Neural progenitor cell (in vitro differentiated cells): ENCODE measurements around the gene LRP1B. TPM values are rescaled to one million over a fixed set of nuclear protein-coding genes. Genes with fewer than 3 reads are reported as not detected.

Experiments used
- DNase-seq: peaks from one replicate; pipeline ENCODE4 v3.0.0-alpha.2; 2016; ENCODE audit warnings: low spot score
- H2AFZ ChIP-seq: fragments of 200-600 bp; sonication (generic); replicated peaks from 2 replicates; pipeline ENCODE4 v1.6.1; 2016; ENCODE audit warnings: antibody characterized with exemption
- H3F3A ChIP-seq: fragments of 200-600 bp; sonication (generic); 2 replicates; pipeline ENCODE4 v1.6.1; 2016; ENCODE audit warnings: antibody characterized with exemption, low read depth
- H3K27ac ChIP-seq: fragments of 200-600 bp; sonication (generic); 2 replicates; pipeline ENCODE4 v1.5.1; 2016; ENCODE audit warnings: mild to moderate bottlenecking
- H3K27me3 ChIP-seq: fragments of 200-600 bp; sonication (generic); 2 replicates; pipeline ENCODE4 v1.6.1; 2016; ENCODE audit warnings: mild to moderate bottlenecking, moderate library complexity
- H3K36me3 ChIP-seq: fragments of 200-600 bp; sonication (generic); 2 replicates; pipeline ENCODE4 v1.5.1; 2016
- H3K4me1 ChIP-seq: fragments of 200-600 bp; sonication (generic); 2 replicates; pipeline ENCODE4 v1.6.1; 2016; ENCODE audit warnings: mixed run types
- H3K4me2 ChIP-seq: fragments of 200-600 bp; sonication (generic); 2 replicates; pipeline ENCODE4 v1.6.1; 2016
- H3K4me3 ChIP-seq: fragments of 200-600 bp; sonication (generic); 2 replicates; pipeline ENCODE4 v1.5.1; 2016
- H3K79me2 ChIP-seq: fragments of 200-600 bp; sonication (generic); 2 replicates; pipeline ENCODE4 v1.6.1; 2016; ENCODE audit warnings: low read depth
- H3K9ac ChIP-seq: fragments of 200-600 bp; sonication (generic); 2 replicates; pipeline ENCODE4 v1.6.1; 2016
- H3K9me3 ChIP-seq: fragments of 200-600 bp; sonication (generic); 2 replicates; pipeline ENCODE4 v1.5.1; 2016; ENCODE audit warnings: low read depth
- H4K20me1 ChIP-seq: fragments of 200-600 bp; sonication (generic); 2 replicates; pipeline ENCODE4 v1.6.1; 2016; ENCODE audit warnings: low read depth
- H3K27ac Mint-ChIP-seq: 3 replicates; pipeline ENCODE4 v1.8.0; 2021; ENCODE audit warnings: mixed read lengths
- H3K27me3 Mint-ChIP-seq: 2 replicates; pipeline ENCODE4 v1.8.0; 2022; ENCODE audit warnings: low read depth, mild to moderate bottlenecking, inconsistent platforms, moderate library complexity, mixed read lengths; ENCODE audit not compliant: insufficient read depth
- H3K36me3 Mint-ChIP-seq: 3 replicates; pipeline ENCODE4 v1.8.0; 2021; ENCODE audit warnings: mixed read lengths
- H3K4me1 Mint-ChIP-seq: 3 replicates; pipeline ENCODE4 v1.8.0; 2021; ENCODE audit warnings: mixed read lengths
- H3K4me3 Mint-ChIP-seq: 3 replicates; pipeline ENCODE4 v1.8.0; 2021; ENCODE audit warnings: mild to moderate bottlenecking, moderate library complexity, mixed read lengths
- H3K9me3 Mint-ChIP-seq: 3 replicates; pipeline ENCODE4 v1.8.0; 2020; ENCODE audit warnings: mixed read lengths
- CTCF ChIP-seq: fragments of 200-600 bp; sonication (generic); IDR thresholded peaks from 2 replicates; pipeline ENCODE4 v1.5.1; 2017; ENCODE audit warnings: antibody characterized with exemption, mild to moderate bottlenecking
- EZH2 ChIP-seq: fragments of 200-600 bp; sonication (generic); IDR thresholded peaks from 2 replicates; pipeline ENCODE4 v1.6.1; 2017; ENCODE audit warnings: antibody characterized with exemption, mild to moderate bottlenecking, moderate library complexity
- EZH2phosphoT487 ChIP-seq: fragments of 200-600 bp; sonication (generic); IDR thresholded peaks from 2 replicates; pipeline ENCODE4 v1.6.1; 2017; ENCODE audit warnings: antibody characterized with exemption
- total RNA-seq: library from RNA; depleted of rRNA; stranded (reverse); fragments of >200 nt; gene quantifications from 2 replicates; pipeline ENCODE4 v1.2.3, GENCODE V29; 2015; ENCODE audit warnings: low replicate concordance

Gene LRP1B
- total RNA-seq, 1 donor from 2014 or later, result not detected

- Histone ChIP-seq H4K20me1 (no peaks in the 10 kb centered on the region), H3K36me3 (no peaks in the 10 kb centered on the region), H3K9ac (no peak overlapping the region), H3K4me3 (no peak overlapping the region), H3K4me2 (no peak overlapping the region), H3K27me3 (no peaks in the 10 kb centered on the region), H3K27ac (no peak overlapping the region), H3K4me1 (no peaks in the 10 kb centered on the region), H3K79me2 (no peaks in the 10 kb centered on the region), H3K9me3 (no peaks in the 10 kb centered on the region), H2AFZ (no peak overlapping the region), H3F3A (no peaks in the 10 kb centered on the region)
- no peaks in the 10 kb centered on the region for H3K27me3 Mint-ChIP-seq
- no peaks in the 10 kb centered on the region for H3K36me3 Mint-ChIP-seq
- no peak for DNase-seq
- TF ChIP-seq EZH2, result no peak
- no peak for TF ChIP-seq EZH2phosphoT487
- no peak for TF ChIP-seq CTCF
- peaks cover 11% of the 10 kb centered on the region for H3K4me1 Mint-ChIP-seq
- no peaks in the 10 kb centered on the region for H3K9me3 Mint-ChIP-seq
- H3K27ac Mint-ChIP-seq, result no peak overlapping the region
- H3K4me3 Mint-ChIP-seq, result no peak overlapping the region
These were observed 363.8 kb downstream of the LRP1B start for GRCh38 chr2:141767051-141767450.

DNA sequence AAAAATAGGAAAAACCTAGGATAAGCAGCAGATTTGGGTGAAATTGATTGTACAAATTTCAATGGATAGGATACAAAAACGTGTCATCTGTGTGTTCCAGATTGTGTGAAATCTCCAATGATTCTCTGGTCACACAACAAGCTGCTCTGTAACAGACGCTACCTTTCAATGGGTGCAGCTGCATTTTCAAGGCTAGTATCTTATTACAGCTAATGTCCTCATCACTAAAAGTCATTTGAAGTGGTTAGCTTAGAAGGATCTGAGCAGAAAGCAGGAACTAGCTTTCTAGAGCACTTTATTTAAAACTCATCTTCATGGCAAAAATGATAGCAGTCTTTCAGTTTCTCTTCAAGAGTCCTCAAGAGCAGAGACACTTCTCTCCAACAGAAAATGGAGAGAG, 364.6 kb downstream of the LRP1B start:
- no peak overlapping the region for H3K4me3 ChIP-seq
- DNase-seq, result no peak
- H3K9me3 ChIP-seq, result no peaks in the 10 kb centered on the region
- H3K4me3 Mint-ChIP-seq, result no peak overlapping the region
- no peaks in the 10 kb centered on the region for H3F3A ChIP-seq
- no peak for TF ChIP-seq EZH2
- no peak for TF ChIP-seq CTCF
- no peak for TF ChIP-seq EZH2phosphoT487
- H3K36me3 Mint-ChIP-seq, result no peaks in the 10 kb centered on the region
- H3K27ac ChIP-seq, result no peak overlapping the region
- H4K20me1 ChIP-seq, result no peaks in the 10 kb centered on the region
- H3K27me3 ChIP-seq, result no peaks in the 10 kb centered on the region
- no peak overlapping the region for H2AFZ ChIP-seq
- no peaks in the 10 kb centered on the region for H3K36me3 ChIP-seq
- no peak overlapping the region for H3K9ac ChIP-seq
- no peaks in the 10 kb centered on the region for H3K9me3 Mint-ChIP-seq
- H3K4me2 ChIP-seq, result no peak overlapping the region
- no peaks in the 10 kb centered on the region for H3K27me3 Mint-ChIP-seq
- no peaks in the 10 kb centered on the region for H3K79me2 ChIP-seq
- no peaks in the 10 kb centered on the region for H3K4me1 ChIP-seq
- H3K27ac Mint-ChIP-seq, result no peak overlapping the region
- peaks cover 11% of the 10 kb centered on the region for H3K4me1 Mint-ChIP-seq

DNA sequence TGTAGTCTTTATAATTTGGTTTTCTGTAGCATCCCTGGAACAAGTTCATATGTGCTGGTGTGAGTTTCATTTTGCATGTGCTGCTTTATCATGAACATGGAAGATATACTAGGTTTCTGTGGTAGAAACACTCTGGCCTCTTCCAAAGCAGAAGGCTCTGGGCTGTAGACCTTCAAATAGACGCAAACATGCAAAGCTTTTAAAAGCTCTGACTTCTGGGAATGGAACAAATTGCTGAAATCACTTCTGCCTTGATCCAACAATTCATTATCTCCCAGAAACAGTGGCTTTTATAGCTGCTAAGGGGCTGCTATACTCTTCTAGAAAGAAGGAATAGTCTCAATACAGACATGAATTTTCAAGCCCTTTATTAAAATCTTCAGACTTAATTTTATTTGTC, 382.2 kb downstream of the LRP1B start:
- Mint-ChIP-seq H3K36me3 (no peaks in the 10 kb centered on the region), H3K4me1 (no peaks in the 10 kb centered on the region), H3K27me3 (no peaks in the 10 kb centered on the region), H3K9me3 (peaks cover 3% of the 10 kb centered on the region), H3K27ac (no peak overlapping the region), H3K4me3 (no peak overlapping the region)
- Histone ChIP-seq H3K79me2 (no peaks in the 10 kb centered on the region), H3K4me2 (no peak overlapping the region), H4K20me1 (no peaks in the 10 kb centered on the region), H3K9me3 (no peaks in the 10 kb centered on the region), H3F3A (no peaks in the 10 kb centered on the region), H3K36me3 (no peaks in the 10 kb centered on the region), H3K4me1 (no peaks in the 10 kb centered on the region), H3K4me3 (no peak overlapping the region), H2AFZ (no peak overlapping the region), H3K9ac (no peak overlapping the region), H3K27me3 (no peaks in the 10 kb centered on the region), H3K27ac (no peak overlapping the region)
- TF ChIP-seq CTCF, result no peak
- no peak for TF ChIP-seq EZH2phosphoT487
- no peak for TF ChIP-seq EZH2
- DNase-seq, result no peak

DNA sequence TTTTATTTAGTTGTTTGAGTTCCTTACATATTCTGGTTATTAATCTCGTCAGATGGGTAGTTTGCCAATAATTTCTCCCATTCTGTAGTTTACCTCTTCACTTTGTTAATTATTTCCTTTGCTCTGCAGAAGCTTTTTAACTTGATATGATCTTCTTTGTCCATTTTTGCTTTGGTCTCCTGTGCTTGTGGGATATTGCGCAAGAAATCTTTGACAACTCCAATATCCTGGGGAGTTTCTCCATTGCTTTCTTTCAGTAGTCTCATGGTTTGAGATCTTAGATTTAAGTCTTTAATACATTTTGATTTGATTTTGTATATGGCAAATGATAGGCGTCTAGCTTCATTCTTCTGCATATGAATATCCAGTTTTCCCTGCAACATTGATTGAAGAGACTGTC, 389.2 kb downstream of the LRP1B start:
- no peaks in the 10 kb centered on the region for H3K4me1 Mint-ChIP-seq
- Histone ChIP-seq H3K79me2 (no peaks in the 10 kb centered on the region), H3K4me2 (no peak overlapping the region), H3K9me3 (no peaks in the 10 kb centered on the region), H3F3A (no peaks in the 10 kb centered on the region), H4K20me1 (no peaks in the 10 kb centered on the region), H3K4me1 (no peaks in the 10 kb centered on the region), H3K4me3 (no peak overlapping the region), H3K27ac (no peak overlapping the region), H2AFZ (no peak overlapping the region), H3K27me3 (no peaks in the 10 kb centered on the region), H3K9ac (no peak overlapping the region), H3K36me3 (no peaks in the 10 kb centered on the region)
- H3K4me3 Mint-ChIP-seq, result no peak overlapping the region
- H3K9me3 Mint-ChIP-seq, result peaks cover 4% of the 10 kb centered on the region
- H3K27ac Mint-ChIP-seq, result no peak overlapping the region
- H3K36me3 Mint-ChIP-seq, result no peaks in the 10 kb centered on the region
- H3K27me3 Mint-ChIP-seq, result no peaks in the 10 kb centered on the region
- no peak for DNase-seq
- TF ChIP-seq EZH2phosphoT487 (no peak), EZH2 (no peak), CTCF (no peak)
